GM18511 (cell line): ENCODE measurements around the gene CRACDL.
"Not testable (repeated sequence)": the region's sequence is repeated elsewhere in the genome, so short reads cannot be mapped to it uniquely, and the experiment has no call there.

Source experiments
- ATAC-seq: cut with Tn5 transposase; IDR thresholded peaks from one replicate; pipeline ENCODE4 v1.9.1; 2021; ENCODE audit warnings: mild to moderate bottlenecking, moderate library complexity; ENCODE audit not compliant: unreplicated experiment

CRACDL gene

GRCh38 chr2:98886066-98886554 is 49.9 kb downstream of the CRACDL start:
- ATAC-seq = no peak

GRCh38 chr2:98884658-98885057 is 51.4 kb downstream of the CRACDL start:
- ATAC-seq = no peak

- ATAC-seq = no peak
These were observed 52.2 kb downstream of the CRACDL start for GRCh38 chr2:98883780-98884211.

- no peak for ATAC-seq
These were observed 52.9 kb downstream of the CRACDL start for GRCh38 chr2:98882971-98883779.

- no peak for ATAC-seq
These were observed 53.7 kb downstream of the CRACDL start for GRCh38 chr2:98882368-98882767.

GRCh38 chr2:98881153-98881650 is 54.8 kb downstream of the CRACDL start:
- no peak for ATAC-seq

GRCh38 chr2:98880266-98881152 is 55.5 kb downstream of the CRACDL start:
- no peak for ATAC-seq

GRCh38 chr2:98877658-98878057 is 58.4 kb downstream of the CRACDL start:
- not testable (repeated sequence) for ATAC-seq

GRCh38 chr2:98876741-98877140 is 59.3 kb downstream of the CRACDL start:
- ATAC-seq = no peak

- no peak for ATAC-seq
These were observed 60.3 kb downstream of the CRACDL start for GRCh38 chr2:98875746-98876145.

- no peak for ATAC-seq
These were observed 60.8 kb downstream of the CRACDL start for GRCh38 chr2:98875081-98875728.

- ATAC-seq = no peak
These were observed 61.8 kb downstream of the CRACDL start for GRCh38 chr2:98874186-98874689.

- ATAC-seq = no peak
These were observed 63.5 kb downstream of the CRACDL start for GRCh38 chr2:98872526-98872925.

GRCh38 chr2:98871506-98871905 is 64.5 kb downstream of the CRACDL start:
- ATAC-seq = no peak

- ATAC-seq = no peak
These were observed 65.4 kb downstream of the CRACDL start for GRCh38 chr2:98870516-98871158.

GRCh38 chr2:98869870-98870269 is 66.2 kb downstream of the CRACDL start:
- ATAC-seq = no peak

- no peak for ATAC-seq
These were observed 66.8 kb downstream of the CRACDL start for GRCh38 chr2:98869272-98869641.

GRCh38 chr2:98868548-98869271 is 67.3 kb downstream of the CRACDL start:
- ATAC-seq = no peak

GRCh38 chr2:98867539-98868309 is 68.3 kb downstream of the CRACDL start:
- ATAC-seq = no peak
